A673 (cell line): ENCODE results near the gene VPS4A. TPM values are rescaled to one million over a fixed set of nuclear protein-coding genes. Genes with fewer than 3 reads are reported as not detected.
A peak's percentile ranks its signal among the peaks of the same experiment; 100 is the strongest.

Experiments used
- BruUV-seq: library from RNA; stranded (reverse); fragments of 400-500 nt; replicated peaks from 2 replicates; lab custom pipeline; 2021; lab: Mats Ljungman, UMichigan
- CTCF ChIA-PET: fragments of 300-600 bp; sonication (Branson Sonifier 250); formaldehyde crosslinking; loops from one replicate; lab custom pipeline; 2022; ENCODE audit warnings: antibody characterized with exemption; lab: Charles Lee
- POLR2A ChIA-PET: fragments of 300-600 bp; sonication (Branson Sonifier 250); formaldehyde crosslinking; loops from one replicate; lab custom pipeline; 2022; ENCODE audit warnings: antibody characterized with exemption; ENCODE audit not compliant: low non-redundant PET; lab: Charles Lee
- DNase-seq: peaks from one replicate; pipeline ENCODE4 v3.0.0-alpha.2; 2015; ENCODE audit warnings: low spot score
- H3K27ac ChIP-seq: fragments of 200-600 bp; sonication (generic); 2 replicates; pipeline ENCODE4 v1.5.1; 2016; ENCODE audit warnings: mixed run types, low read depth, mild to moderate bottlenecking, mixed read lengths, antibody characterized with exemption, low read length; ENCODE audit not compliant: poor library complexity, severe bottlenecking
- H3K27me3 ChIP-seq: fragments of 200-600 bp; sonication (generic); replicated peaks from 2 replicates; pipeline ENCODE4 v1.6.1; 2017; ENCODE audit warnings: mixed run types, low read depth, mild to moderate bottlenecking, mixed read lengths, antibody characterized with exemption, low read length; ENCODE audit not compliant: insufficient read depth, poor library complexity
- H3K36me3 ChIP-seq: fragments of 200-600 bp; sonication (generic); 2 replicates; pipeline ENCODE4 v1.6.1; 2016; ENCODE audit warnings: mixed run types, mild to moderate bottlenecking, mixed read lengths, antibody characterized with exemption, low read length; ENCODE audit not compliant: insufficient read depth, poor library complexity, severe bottlenecking
- H3K4me1 ChIP-seq: fragments of 200-600 bp; sonication (generic); 2 replicates; pipeline ENCODE4 v1.6.1; 2017; ENCODE audit warnings: mixed run types, mild to moderate bottlenecking, mixed read lengths, antibody characterized with exemption, low read length; ENCODE audit not compliant: insufficient read depth, poor library complexity, severe bottlenecking
- H3K4me3 ChIP-seq: fragments of 200-600 bp; sonication (generic); 2 replicates; pipeline ENCODE4 v1.5.1; 2016; ENCODE audit warnings: low read depth, mixed run types, mild to moderate bottlenecking, mixed read lengths, low read length; ENCODE audit not compliant: poor library complexity, severe bottlenecking
- H3K9me3 ChIP-seq: fragments of 200-600 bp; sonication (generic); 2 replicates; pipeline ENCODE4 v1.6.1; 2016; ENCODE audit warnings: mixed run types, low read depth, mild to moderate bottlenecking, mixed read lengths, antibody characterized with exemption, low read length; ENCODE audit not compliant: poor library complexity, severe bottlenecking
- EZH2 ChIP-seq: fragments of 200-600 bp; sonication (generic); IDR thresholded peaks from 2 replicates; pipeline ENCODE4 v1.6.1; 2017; ENCODE audit warnings: borderline replicate concordance, low read depth, mild to moderate bottlenecking, mixed read lengths, antibody characterized with exemption, low read length; ENCODE audit not compliant: poor library complexity, severe bottlenecking
- intact Hi-C: fragments of 100-400 bp; cut with micrococcal nuclease; formaldehyde crosslinking; loops from one replicate; pipeline ENCODE4 v1.10.0; 2022; ENCODE audit not compliant: unreplicated experiment
- total RNA-seq: library from RNA; stranded (reverse); gene quantifications from 2 replicates; pipeline ENCODE4 v1.2.3, GENCODE V29; 2021
- TF ChIP-seq, protein P1 (sequence below): fragments of 300-800, 200-600 bp; sonication (generic); conservative IDR thresholded peaks from 2 replicates; pipeline ENCODE4 v1.5.1; 2017; ENCODE audit warnings: low read depth, mild to moderate bottlenecking, antibody characterized with exemption, low read length, moderate library complexity, mixed read lengths

Gene VPS4A
- total RNA-seq, 1 experiment from 2014 or later = 50.4 TPM

DNA sequence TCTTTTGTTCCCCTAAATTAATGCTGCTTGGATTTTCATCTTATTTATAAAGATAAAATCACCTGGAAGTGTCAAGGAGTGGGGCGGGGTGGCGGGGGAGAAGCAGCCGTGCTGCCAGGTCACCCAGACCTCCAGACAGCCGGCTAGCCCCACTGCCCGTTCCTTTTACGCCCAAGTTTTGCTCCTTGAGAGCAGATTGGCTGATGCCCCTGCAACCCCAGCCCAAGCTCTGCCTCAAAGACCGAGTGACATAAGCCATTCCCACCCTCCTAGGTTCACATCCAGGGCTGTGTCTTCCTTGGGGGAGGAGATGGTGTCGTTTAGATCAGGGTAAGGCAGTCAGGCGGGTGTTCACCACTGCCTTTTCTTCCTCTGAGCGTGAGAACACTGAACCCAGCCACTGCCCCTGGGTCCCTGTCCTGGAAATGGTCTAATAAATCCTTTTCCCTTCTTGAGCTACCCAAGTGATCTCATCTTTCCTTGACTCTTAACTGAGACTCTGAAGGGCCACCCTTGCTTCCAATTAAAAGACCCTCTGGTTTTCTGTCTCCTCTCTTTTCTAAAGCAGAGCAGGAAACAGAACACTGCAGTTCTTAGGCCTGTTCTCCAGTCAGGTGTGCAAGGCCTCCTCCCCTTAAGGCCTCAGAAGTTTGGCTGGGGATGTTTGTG is 13.6 kb downstream of the VPS4A start:
- CTCF ChIA-PET = no interaction called here
- TSS peak; percentile 78 for BruUV-seq
- POLR2A ChIA-PET = no interaction called here
- intact Hi-C loops = no loop called here
- Histone ChIP-seq H3K36me3 (peaks cover 74% of the 10 kb centered on the region), H3K27ac (peak overlapping the region; percentile 40), H3K4me1 (peaks cover 18% of the 10 kb centered on the region), H3K4me3 (no peak overlapping the region), H3K9me3 (no peaks in the 10 kb centered on the region), H3K27me3 (no peaks in the 10 kb centered on the region)
- TF ChIP-seq, protein P1, sequence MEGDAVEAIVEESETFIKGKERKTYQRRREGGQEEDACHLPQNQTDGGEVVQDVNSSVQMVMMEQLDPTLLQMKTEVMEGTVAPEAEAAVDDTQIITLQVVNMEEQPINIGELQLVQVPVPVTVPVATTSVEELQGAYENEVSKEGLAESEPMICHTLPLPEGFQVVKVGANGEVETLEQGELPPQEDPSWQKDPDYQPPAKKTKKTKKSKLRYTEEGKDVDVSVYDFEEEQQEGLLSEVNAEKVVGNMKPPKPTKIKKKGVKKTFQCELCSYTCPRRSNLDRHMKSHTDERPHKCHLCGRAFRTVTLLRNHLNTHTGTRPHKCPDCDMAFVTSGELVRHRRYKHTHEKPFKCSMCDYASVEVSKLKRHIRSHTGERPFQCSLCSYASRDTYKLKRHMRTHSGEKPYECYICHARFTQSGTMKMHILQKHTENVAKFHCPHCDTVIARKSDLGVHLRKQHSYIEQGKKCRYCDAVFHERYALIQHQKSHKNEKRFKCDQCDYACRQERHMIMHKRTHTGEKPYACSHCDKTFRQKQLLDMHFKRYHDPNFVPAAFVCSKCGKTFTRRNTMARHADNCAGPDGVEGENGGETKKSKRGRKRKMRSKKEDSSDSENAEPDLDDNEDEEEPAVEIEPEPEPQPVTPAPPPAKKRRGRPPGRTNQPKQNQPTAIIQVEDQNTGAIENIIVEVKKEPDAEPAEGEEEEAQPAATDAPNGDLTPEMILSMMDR = no peak
- TF ChIP-seq EZH2 = no peak
- no peak for DNase-seq

DNA sequence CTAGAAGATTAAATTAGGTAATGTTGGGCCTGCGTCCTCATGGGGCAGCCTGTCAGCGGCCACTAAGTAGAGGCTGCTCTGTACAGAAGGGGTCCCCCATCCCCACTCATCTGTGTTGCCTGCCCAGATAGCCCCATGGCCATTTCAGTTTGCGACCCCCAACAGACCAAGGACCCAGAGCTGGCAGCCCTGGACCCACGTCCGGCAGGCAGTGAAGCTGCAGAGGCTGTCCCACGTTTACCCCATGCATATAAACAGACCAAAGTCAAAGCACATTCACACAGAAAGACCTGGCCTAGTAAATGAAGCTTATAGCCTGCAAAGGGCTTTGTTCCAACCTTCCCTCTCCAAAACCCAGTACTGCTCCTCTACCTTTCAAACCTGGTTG is 14.6 kb downstream of the VPS4A start:
- Histone ChIP-seq H3K4me3 (no peak overlapping the region), H3K36me3 (peaks cover 63% of the 10 kb centered on the region)
- CTCF ChIA-PET = no interaction called here

DNA sequence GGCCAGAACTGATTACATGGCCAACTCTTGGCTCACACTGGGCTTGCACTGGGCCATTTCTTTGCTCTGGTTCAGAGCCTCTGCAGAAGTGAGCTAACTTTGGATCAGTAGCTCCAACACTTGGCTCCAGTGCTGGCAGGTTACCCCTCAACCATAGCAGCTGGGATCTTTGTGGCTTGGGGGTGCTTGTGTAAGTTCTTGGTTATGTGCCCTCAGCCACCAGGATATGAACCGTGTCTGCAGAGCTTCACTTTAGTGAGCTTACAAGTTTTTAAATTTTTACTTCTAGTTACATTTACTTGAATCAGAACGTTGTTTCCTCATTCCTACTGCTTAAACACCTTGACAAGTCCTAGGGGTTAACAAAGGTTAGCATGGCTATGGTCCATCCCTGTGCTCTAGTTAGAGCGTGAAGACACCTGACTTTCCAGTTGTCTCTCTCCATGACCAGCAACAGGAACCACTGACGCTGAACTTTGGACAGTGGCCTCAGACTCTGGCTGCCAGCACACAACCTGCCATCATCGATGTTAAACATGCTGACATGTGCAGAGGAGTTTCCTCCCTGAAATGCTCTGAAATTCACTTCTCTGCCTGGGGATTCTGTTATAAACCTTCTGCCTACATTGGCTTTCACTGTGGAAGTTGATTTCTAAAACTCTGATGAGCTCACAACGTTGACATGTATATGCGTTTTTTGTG is 15.2 kb downstream of the VPS4A start:
- intact Hi-C loops = no loop called here
- CTCF ChIA-PET = no interaction called here
- peak overlapping the region; percentile 24 for H3K27ac ChIP-seq

More for the DNA sequence above, 14.6 kb downstream of the VPS4A start:
- DNase-seq = no peak
- H3K9me3 ChIP-seq = no peaks in the 10 kb centered on the region
- BruUV-seq = no TSS peak
- POLR2A ChIA-PET = interaction anchor here (0.6 kb wide), 2 partner anchors 795 to 962 kb away, joined by 4 to 7 read pairs; no protein-coding TSS in a partner anchor
- H3K4me1 ChIP-seq = peaks cover 18% of the 10 kb centered on the region
- H3K27me3 ChIP-seq = no peaks in the 10 kb centered on the region
- H3K27ac ChIP-seq = peak overlapping the region; percentile 24
- intact Hi-C loops = no loop called here
- no peak for TF ChIP-seq EZH2
- TF ChIP-seq, protein P1 = no peak

More for the DNA sequence above, 15.2 kb downstream of the VPS4A start:
- Histone ChIP-seq H3K36me3 (peaks cover 58% of the 10 kb centered on the region), H3K27me3 (no peaks in the 10 kb centered on the region), H3K9me3 (no peaks in the 10 kb centered on the region), H3K4me1 (peaks cover 18% of the 10 kb centered on the region), H3K4me3 (no peak overlapping the region)
- TF ChIP-seq EZH2 = no peak
- TF ChIP-seq, protein P1 = no peak
- BruUV-seq = TSS peak; percentile 3
- POLR2A ChIA-PET = interaction anchor here (0.6 kb wide), 2 partner anchors 795 to 962 kb away, joined by 4 to 7 read pairs; no protein-coding TSS in a partner anchor
- DNase-seq = no peak
